Skeletal muscle tissue (tissue), 4 donors: ENCODE data around the gene IRF3. TPM values are rescaled to one million over a fixed set of nuclear protein-coding genes. Genes with fewer than 3 reads are reported as not detected.

ENCODE experiments used
- H3K27ac ChIP-seq: one replicate; pipeline ENCODE4 v1.7.0; 2013; ENCODE audit warnings: mild to moderate bottlenecking, low read depth, low read length, inconsistent platforms
- H3K27me3 ChIP-seq, 3 donors: one replicate each; pipeline ENCODE4 v1.7.0; 2013; ENCODE audit warnings: low read length in 3 of 3; ENCODE audit not compliant: control insufficient read depth in 3 of 3, insufficient read depth in 3 of 3
- H3K36me3 ChIP-seq, 3 donors: one replicate each; pipeline ENCODE4 v1.7.0; 2013; ENCODE audit warnings: low read length in 3 of 3; ENCODE audit not compliant: control insufficient read depth in 3 of 3, insufficient read depth in 3 of 3
- H3K4me1 ChIP-seq, 3 donors: one replicate each; pipeline ENCODE4 v1.7.0; 2013; ENCODE audit warnings: low read length in 3 of 3, mild to moderate bottlenecking in 3 of 3; ENCODE audit not compliant: control insufficient read depth in 3 of 3, insufficient read depth in 3 of 3
- H3K4me3 ChIP-seq, 3 donors: one replicate each; pipeline ENCODE4 v1.7.0; 2013; ENCODE audit warnings: low read length in 3 of 3
- H3K9ac ChIP-seq, 3 donors: one replicate each; pipeline ENCODE4 v1.7.0; 2013; ENCODE audit warnings: low read length in 3 of 3, mild to moderate bottlenecking in 3 of 3, moderate library complexity in 2 of 3, low read depth in 1 of 3
- H3K9me3 ChIP-seq, 3 donors: one replicate each; pipeline ENCODE4 v1.7.0; 2013; ENCODE audit warnings: low read length in 3 of 3; ENCODE audit not compliant: control insufficient read depth in 3 of 3
- total RNA-seq: library from RNA; depleted of rRNA; stranded (reverse); fragments of >200 nt; gene quantifications from one replicate; pipeline ENCODE4 v1.2.3, GENCODE V29; 2014
- donor health status: Osteomylitis.

The IRF3 gene
- total RNA-seq, 1 donor from 2014 or later = 31.3 TPM

GRCh38 chr19:49672131-49672919, 6.7 kb upstream of the IRF3 start:
- Histone ChIP-seq H3K36me3 (peaks cover 3 to 10% (median 3%) of the 10 kb centered on the region in 3 donors), H3K9ac (peak overlapping the region in 2 of 3 donors; percentile 62 to 80), H3K4me3 (peak overlapping the region in 2 of 3 donors; percentile 40 to 58), H3K27ac (peak overlapping the region; percentile 64), H3K9me3 (no peaks in the 10 kb centered on the region), H3K27me3 (no peaks in the 10 kb centered on the region), H3K4me1 (peaks cover 8 to 11% (median 10%) of the 10 kb centered on the region in 3 donors)

GRCh38 chr19:49669516-49669915, 3.9 kb upstream of the IRF3 start:
- no peaks in the 10 kb centered on the region for H3K27me3 ChIP-seq
- no peak overlapping the region for H3K27ac ChIP-seq
- H3K9ac ChIP-seq = no peak overlapping the region
- no peaks in the 10 kb centered on the region for H3K9me3 ChIP-seq
- peaks cover 3 to 10% (median 3%) of the 10 kb centered on the region in 3 donors for H3K36me3 ChIP-seq
- H3K4me1 ChIP-seq = peaks cover 20 to 25% (median 22%) of the 10 kb centered on the region in 3 donors
- H3K4me3 ChIP-seq = no peak overlapping the region

GRCh38 chr19:49667473-49667872, 1.8 kb upstream of the IRF3 start:
- Histone ChIP-seq H3K4me1 (peaks cover 27 to 38% (median 31%) of the 10 kb centered on the region in 3 donors), H3K4me3 (no peak overlapping the region), H3K27me3 (no peaks in the 10 kb centered on the region), H3K9me3 (no peaks in the 10 kb centered on the region), H3K36me3 (peaks cover 9 to 15% (median 9%) of the 10 kb centered on the region in 3 donors), H3K9ac (peak overlapping the region in 1 of 3 donors; percentile 33), H3K27ac (no peak overlapping the region)

DNA sequence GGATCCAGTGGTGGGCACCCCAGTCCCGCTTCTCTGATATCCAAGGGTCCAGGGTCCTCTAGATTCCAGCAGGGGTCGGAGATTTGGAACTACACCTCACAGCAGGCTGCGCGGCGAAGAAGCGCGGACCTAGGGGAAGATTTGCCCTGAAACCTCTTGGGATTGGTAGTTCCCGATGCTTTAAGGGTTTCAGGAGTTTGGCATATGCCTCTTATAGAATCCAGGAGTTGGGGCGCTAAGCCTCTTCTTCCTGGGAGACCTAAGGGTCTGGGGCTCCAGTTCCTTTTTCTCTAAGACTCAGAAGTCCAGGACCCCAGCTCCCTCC, 425 bp upstream of the IRF3 start:
- Histone ChIP-seq H3K9me3 (no peaks in the 10 kb centered on the region), H3K9ac (peak overlapping the region; percentile 91), H3K27me3 (no peaks in the 10 kb centered on the region), H3K4me3 (peak overlapping the region; percentile 87 to 94 (median 91)), H3K4me1 (peaks cover 20 to 33% (median 28%) of the 10 kb centered on the region in 3 donors), H3K27ac (peak overlapping the region; percentile 90), H3K36me3 (peaks cover 16 to 29% (median 20%) of the 10 kb centered on the region in 3 donors)

GRCh38 chr19:49665036-49665350, 664 bp downstream of the IRF3 start:
- Histone ChIP-seq H3K36me3 (peaks cover 20 to 31% (median 23%) of the 10 kb centered on the region in 3 donors), H3K27me3 (no peaks in the 10 kb centered on the region), H3K9me3 (no peaks in the 10 kb centered on the region), H3K4me3 (peak overlapping the region; percentile 87 to 94 (median 91)), H3K4me1 (peaks cover 20 to 33% (median 28%) of the 10 kb centered on the region in 3 donors), H3K9ac (peak overlapping the region; percentile 87 to 91 (median 91)), H3K27ac (peak overlapping the region; percentile 90)

DNA sequence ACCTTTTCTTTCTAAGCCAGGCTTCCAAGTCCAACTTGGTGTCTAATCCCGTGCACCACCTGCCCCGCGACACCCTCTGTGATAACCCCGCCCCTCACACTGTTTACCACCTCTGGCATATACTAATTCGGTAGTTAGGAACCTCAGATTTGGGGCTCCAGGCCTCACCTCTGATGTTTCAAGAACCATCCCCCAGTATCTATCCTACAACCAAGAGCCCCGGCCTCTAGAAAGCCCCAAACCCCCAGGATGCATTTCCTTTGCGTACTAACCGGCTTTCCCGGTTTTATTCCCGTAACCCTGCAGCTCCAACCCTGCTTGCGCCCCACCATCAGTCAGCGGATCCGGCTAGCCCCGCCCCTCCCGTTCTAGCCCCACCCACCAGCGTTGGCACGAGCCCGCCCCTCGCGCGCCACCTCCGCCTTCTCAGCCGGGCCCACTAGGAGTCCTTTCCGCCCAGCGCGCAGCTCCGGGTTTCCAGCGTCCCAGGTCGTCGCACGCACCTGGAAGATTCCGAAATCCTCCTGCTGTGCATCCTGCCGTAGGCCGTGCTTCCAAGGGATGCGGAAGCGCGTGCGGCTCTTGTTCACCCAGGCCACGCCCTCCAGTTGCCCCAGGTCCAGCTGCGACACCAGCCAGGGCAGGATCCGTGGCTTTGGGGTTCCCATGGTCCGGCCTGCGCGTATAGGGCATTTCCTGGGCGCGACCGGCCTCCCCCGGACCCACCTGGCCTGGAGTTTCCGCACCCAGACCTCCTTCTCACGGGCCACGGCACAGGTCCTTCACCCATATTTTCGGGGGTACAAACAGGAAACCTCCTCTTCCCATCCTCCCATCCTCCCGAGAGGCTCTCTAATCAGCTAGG, 1.3 kb downstream of the IRF3 start:
- Histone ChIP-seq H3K36me3 (peaks cover 26 to 33% (median 27%) of the 10 kb centered on the region in 3 donors), H3K27ac (peak overlapping the region; percentile 90), H3K9ac (peak overlapping the region; percentile 87 to 91 (median 91)), H3K27me3 (no peaks in the 10 kb centered on the region), H3K4me1 (peaks cover 20 to 33% (median 28%) of the 10 kb centered on the region in 3 donors), H3K4me3 (peak overlapping the region; percentile 87 to 94 (median 91)), H3K9me3 (no peaks in the 10 kb centered on the region)

DNA sequence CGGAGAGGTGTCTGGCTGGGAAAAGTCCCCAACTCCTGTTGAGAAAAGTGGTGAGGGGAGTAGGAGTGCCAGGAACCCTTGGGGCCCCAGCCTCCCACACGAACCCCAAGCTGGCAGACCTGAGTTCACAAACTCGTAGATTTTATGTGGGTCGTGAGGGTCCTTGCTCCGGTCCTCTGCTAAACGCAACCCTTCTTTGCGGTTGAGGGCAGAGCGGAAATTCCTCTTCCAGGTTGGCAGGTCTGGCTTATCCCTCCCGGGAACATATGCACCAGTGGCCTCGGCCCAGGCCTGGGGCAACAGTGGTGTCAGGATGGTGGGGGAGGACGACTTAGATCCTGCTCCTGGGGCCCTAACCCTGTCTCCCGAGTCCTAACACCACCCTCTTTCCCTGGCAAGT, 2.4 kb downstream of the IRF3 start:
- no peaks in the 10 kb centered on the region for H3K27me3 ChIP-seq
- no peak overlapping the region for H3K4me3 ChIP-seq
- H3K36me3 ChIP-seq = peaks cover 35 to 39% (median 38%) of the 10 kb centered on the region in 3 donors
- peaks cover 20 to 33% (median 28%) of the 10 kb centered on the region in 3 donors for H3K4me1 ChIP-seq
- no peaks in the 10 kb centered on the region for H3K9me3 ChIP-seq
- H3K9ac ChIP-seq = no peak overlapping the region
- no peak overlapping the region for H3K27ac ChIP-seq

- no peak overlapping the region for H3K4me3 ChIP-seq
- peaks cover 46 to 51% (median 49%) of the 10 kb centered on the region in 3 donors for H3K36me3 ChIP-seq
- no peaks in the 10 kb centered on the region for H3K27me3 ChIP-seq
- peaks cover 20 to 33% (median 28%) of the 10 kb centered on the region in 3 donors for H3K4me1 ChIP-seq
- H3K27ac ChIP-seq = no peak overlapping the region
- no peaks in the 10 kb centered on the region for H3K9me3 ChIP-seq
- H3K9ac ChIP-seq = no peak overlapping the region
Observed at GRCh38 chr19:49662011-49662410, 3.6 kb downstream of the IRF3 start.

DNA sequence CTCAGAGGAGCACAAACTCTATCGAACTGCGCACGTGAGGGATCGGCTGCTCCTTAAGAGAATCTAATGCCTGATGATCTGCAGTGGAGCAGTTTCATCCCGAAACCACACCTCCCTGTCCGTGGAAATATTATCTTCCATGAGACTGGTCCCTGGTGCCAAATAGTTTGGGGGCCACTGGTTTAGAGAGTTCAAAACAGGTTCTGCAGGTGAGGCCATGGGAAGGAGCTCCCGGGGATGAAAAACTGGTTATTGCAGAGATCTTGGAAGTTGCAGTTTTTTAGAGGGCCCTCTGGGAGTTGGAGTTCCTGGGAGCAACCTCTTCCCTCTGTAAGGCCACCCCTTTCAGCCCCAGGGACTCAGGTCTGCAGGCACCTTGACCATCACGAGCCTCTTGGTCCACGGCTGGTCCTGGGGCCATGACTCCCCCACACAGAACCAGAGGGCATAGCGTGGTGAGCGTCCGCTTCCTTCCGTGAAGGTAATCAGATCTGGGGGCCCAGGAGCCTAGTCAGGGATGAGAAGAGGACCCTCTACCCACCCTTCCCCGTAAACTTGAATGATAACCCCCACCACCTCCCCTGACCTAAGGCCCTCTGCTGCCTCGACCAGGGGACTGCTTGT, 5.2 kb downstream of the IRF3 start:
- H3K36me3 ChIP-seq = peaks cover 61 to 65% (median 63%) of the 10 kb centered on the region in 3 donors
- peaks cover 13 to 23% (median 20%) of the 10 kb centered on the region in 3 donors for H3K4me1 ChIP-seq
- no peaks in the 10 kb centered on the region for H3K9me3 ChIP-seq

More for the DNA sequence above, 5.2 kb downstream of the IRF3 start:
- H3K4me3 ChIP-seq = no peak overlapping the region
- no peak overlapping the region for H3K9ac ChIP-seq
- no peaks in the 10 kb centered on the region for H3K27me3 ChIP-seq
- no peak overlapping the region for H3K27ac ChIP-seq
